Neural cell (in vitro differentiated cells): Measurements from ENCODE around the gene ABCA12. TPM values are rescaled to one million over a fixed set of nuclear protein-coding genes. Genes with fewer than 3 reads are reported as not detected.

Source experiments
- H2AFZ ChIP-seq: fragments of 200-600, 300-800 bp; sonication (generic), shearing (Covaris generic); 2 replicates; pipeline ENCODE4 v1.6.0; 2014; ENCODE audit warnings: low read depth, mild to moderate bottlenecking, antibody characterized with exemption, low read length, moderate library complexity
- H3F3A ChIP-seq: fragments of 200-600 bp; shearing (Covaris generic); 2 replicates; pipeline ENCODE4 v1.6.1; 2016; ENCODE audit warnings: mild to moderate bottlenecking, moderate library complexity, mixed read lengths, antibody characterized with exemption, low read length; ENCODE audit not compliant: insufficient read depth, poor library complexity, severe bottlenecking
- H3K27ac ChIP-seq: fragments of 200-600, 300-800 bp; sonication (generic), shearing (Covaris generic); 2 replicates; pipeline ENCODE4 v1.5.1; 2014; ENCODE audit warnings: mild to moderate bottlenecking, low read length, moderate library complexity
- H3K27me3 ChIP-seq: fragments of 300-800, 200-600 bp; sonication (generic), shearing (Covaris generic); 2 replicates; pipeline ENCODE4 v1.6.0; 2014; ENCODE audit warnings: mild to moderate bottlenecking, low read depth, low read length, moderate library complexity; ENCODE audit not compliant: insufficient read depth
- H3K36me3 ChIP-seq: fragments of 300-800, 200-600 bp; sonication (generic), shearing (Covaris generic); 2 replicates; pipeline ENCODE4 v1.5.1; 2014; ENCODE audit warnings: mild to moderate bottlenecking, antibody characterized with exemption, low read length, moderate library complexity; ENCODE audit not compliant: insufficient read depth
- H3K4me2 ChIP-seq: fragments of 300-800, 200-600 bp; sonication (generic), shearing (Covaris generic); 2 replicates; pipeline ENCODE4 v1.6.0; 2014; ENCODE audit warnings: mild to moderate bottlenecking, low read length
- H3K4me3 ChIP-seq: fragments of 300-800, 200-600 bp; sonication (generic), shearing (Covaris generic); 2 replicates; pipeline ENCODE4 v1.5.1; 2014; ENCODE audit warnings: mild to moderate bottlenecking, low read length, moderate library complexity
- H3K79me2 ChIP-seq: fragments of 200-600 bp; shearing (Covaris generic); replicated peaks from 2 replicates; pipeline ENCODE4 v1.6.0; 2014; ENCODE audit warnings: mild to moderate bottlenecking, low read length, moderate library complexity; ENCODE audit not compliant: insufficient read depth
- H3K9ac ChIP-seq: fragments of 300-800, 200-600 bp; sonication (generic), shearing (Covaris generic); 2 replicates; pipeline ENCODE4 v1.6.1; 2016; ENCODE audit warnings: mild to moderate bottlenecking, low read length, mixed read lengths
- H3K9me2 ChIP-seq: fragments of 200-600 bp; shearing (Covaris generic); 2 replicates; pipeline ENCODE4 v1.6.1; 2016; ENCODE audit warnings: mild to moderate bottlenecking, low read length, mixed read lengths; ENCODE audit not compliant: insufficient read depth
- H3K9me3 ChIP-seq: fragments of 200-600, 300-800 bp; sonication (generic), shearing (Covaris generic); 2 replicates; pipeline ENCODE4 v1.6.1; 2016; ENCODE audit warnings: mild to moderate bottlenecking, mixed run types, low read length, moderate library complexity, mixed read lengths
- H4K20me1 ChIP-seq: fragments of 200-600 bp; shearing (Covaris generic); 2 replicates; pipeline ENCODE4 v1.6.1; 2016; ENCODE audit warnings: mild to moderate bottlenecking, mixed run types; ENCODE audit not compliant: insufficient read depth
- EP300 ChIP-seq: fragments of 450-650 bp; conservative IDR thresholded peaks from 2 replicates; pipeline ENCODE4 v1.6.1; 2014; ENCODE audit warnings: antibody characterized with exemption, mild to moderate bottlenecking, moderate library complexity; ENCODE audit not compliant: poor library complexity, severe bottlenecking
- EZH2 ChIP-seq: fragments of 200-600, 300-800 bp; shearing (Covaris generic), sonication (generic); IDR thresholded peaks from 2 replicates; pipeline ENCODE4 v1.6.1; 2014; ENCODE audit warnings: antibody characterized with exemption, low read length, borderline replicate concordance, mild to moderate bottlenecking; ENCODE audit not compliant: insufficient read depth, poor library complexity, severe bottlenecking
- MXI1 ChIP-seq: fragments of 450-650 bp; conservative IDR thresholded peaks from 2 replicates; pipeline ENCODE4 v1.6.1; 2014; ENCODE audit warnings: antibody characterized with exemption, mild to moderate bottlenecking; ENCODE audit not compliant: poor library complexity, severe bottlenecking
- POLR2AphosphoS5 ChIP-seq: IDR thresholded peaks from 2 replicates; pipeline ENCODE4 v1.6.1; 2012
- RAD21 ChIP-seq: fragments of 450-650 bp; conservative IDR thresholded peaks from 2 replicates; pipeline ENCODE4 v1.6.1; 2014; ENCODE audit warnings: antibody characterized with exemption, mild to moderate bottlenecking, moderate library complexity
- SMC3 ChIP-seq: fragments of 450-650 bp; conservative IDR thresholded peaks from 2 replicates; pipeline ENCODE4 v1.6.1; 2014; ENCODE audit warnings: antibody characterized with exemption, mild to moderate bottlenecking, moderate library complexity; ENCODE audit not compliant: poor library complexity
- TAF1 ChIP-seq: IDR thresholded peaks from 2 replicates; pipeline ENCODE4 v1.6.1; 2012; ENCODE audit warnings: low read depth
- polyA plus RNA-seq: library from polyadenylated mRNA; depleted of rRNA; stranded (reverse); fragments of >200 nt; gene quantifications from 2 replicates; pipeline ENCODE4 v1.2.3, GENCODE V29; 2014
- TF ChIP-seq, protein P1 (sequence below): IDR thresholded peaks from 2 replicates; pipeline ENCODE4 v1.6.1; 2012; ENCODE audit warnings: borderline replicate concordance
- TF ChIP-seq, protein P2 (sequence below): fragments of 450-650 bp; IDR thresholded peaks from 2 replicates; pipeline ENCODE4 v1.5.1; 2014; ENCODE audit warnings: antibody characterized with exemption, mild to moderate bottlenecking, moderate library complexity; ENCODE audit not compliant: poor library complexity, severe bottlenecking

ABCA12 gene
- polyA plus RNA-seq, 1 donor from 2014 or later, result not detected

DNA sequence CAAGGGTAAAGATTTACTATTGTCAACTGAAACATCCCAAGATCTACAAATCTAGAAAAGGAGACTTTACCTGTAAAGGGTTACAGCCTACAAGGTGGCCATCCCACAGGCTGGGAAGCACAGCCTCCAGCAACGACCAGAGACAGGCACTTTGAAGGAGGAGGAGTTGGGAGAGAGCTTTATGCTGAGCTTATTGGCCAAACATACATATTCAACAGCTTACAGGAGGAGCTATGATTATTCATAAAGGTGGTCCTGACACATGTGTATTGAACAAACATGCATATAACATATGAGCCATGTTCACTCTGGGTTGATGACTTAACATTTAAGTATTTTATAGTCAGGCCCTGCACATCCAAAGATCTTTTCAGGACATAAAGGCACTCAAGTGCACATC is 11.1 kb upstream of the ABCA12 start:
- Histone ChIP-seq H4K20me1 (no peaks in the 10 kb centered on the region), H3K9me2 (no peaks in the 10 kb centered on the region), H3K4me3 (no peak overlapping the region), H3K79me2 (no peaks in the 10 kb centered on the region), H3K27ac (no peak overlapping the region), H2AFZ (no peak overlapping the region), H3F3A (no peaks in the 10 kb centered on the region), H3K9ac (no peak overlapping the region), H3K9me3 (no peaks in the 10 kb centered on the region), H3K27me3 (no peaks in the 10 kb centered on the region), H3K36me3 (no peaks in the 10 kb centered on the region), H3K4me2 (no peak overlapping the region)
- TF ChIP-seq, protein P1, sequence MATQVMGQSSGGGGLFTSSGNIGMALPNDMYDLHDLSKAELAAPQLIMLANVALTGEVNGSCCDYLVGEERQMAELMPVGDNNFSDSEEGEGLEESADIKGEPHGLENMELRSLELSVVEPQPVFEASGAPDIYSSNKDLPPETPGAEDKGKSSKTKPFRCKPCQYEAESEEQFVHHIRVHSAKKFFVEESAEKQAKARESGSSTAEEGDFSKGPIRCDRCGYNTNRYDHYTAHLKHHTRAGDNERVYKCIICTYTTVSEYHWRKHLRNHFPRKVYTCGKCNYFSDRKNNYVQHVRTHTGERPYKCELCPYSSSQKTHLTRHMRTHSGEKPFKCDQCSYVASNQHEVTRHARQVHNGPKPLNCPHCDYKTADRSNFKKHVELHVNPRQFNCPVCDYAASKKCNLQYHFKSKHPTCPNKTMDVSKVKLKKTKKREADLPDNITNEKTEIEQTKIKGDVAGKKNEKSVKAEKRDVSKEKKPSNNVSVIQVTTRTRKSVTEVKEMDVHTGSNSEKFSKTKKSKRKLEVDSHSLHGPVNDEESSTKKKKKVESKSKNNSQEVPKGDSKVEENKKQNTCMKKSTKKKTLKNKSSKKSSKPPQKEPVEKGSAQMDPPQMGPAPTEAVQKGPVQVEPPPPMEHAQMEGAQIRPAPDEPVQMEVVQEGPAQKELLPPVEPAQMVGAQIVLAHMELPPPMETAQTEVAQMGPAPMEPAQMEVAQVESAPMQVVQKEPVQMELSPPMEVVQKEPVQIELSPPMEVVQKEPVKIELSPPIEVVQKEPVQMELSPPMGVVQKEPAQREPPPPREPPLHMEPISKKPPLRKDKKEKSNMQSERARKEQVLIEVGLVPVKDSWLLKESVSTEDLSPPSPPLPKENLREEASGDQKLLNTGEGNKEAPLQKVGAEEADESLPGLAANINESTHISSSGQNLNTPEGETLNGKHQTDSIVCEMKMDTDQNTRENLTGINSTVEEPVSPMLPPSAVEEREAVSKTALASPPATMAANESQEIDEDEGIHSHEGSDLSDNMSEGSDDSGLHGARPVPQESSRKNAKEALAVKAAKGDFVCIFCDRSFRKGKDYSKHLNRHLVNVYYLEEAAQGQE, result no peak
- TF ChIP-seq SMC3 (no peak), EZH2 (no peak), EP300 (no peak), POLR2AphosphoS5 (no peak), MXI1 (no peak), RAD21 (no peak), TAF1 (no peak)
- TF ChIP-seq, protein P2, sequence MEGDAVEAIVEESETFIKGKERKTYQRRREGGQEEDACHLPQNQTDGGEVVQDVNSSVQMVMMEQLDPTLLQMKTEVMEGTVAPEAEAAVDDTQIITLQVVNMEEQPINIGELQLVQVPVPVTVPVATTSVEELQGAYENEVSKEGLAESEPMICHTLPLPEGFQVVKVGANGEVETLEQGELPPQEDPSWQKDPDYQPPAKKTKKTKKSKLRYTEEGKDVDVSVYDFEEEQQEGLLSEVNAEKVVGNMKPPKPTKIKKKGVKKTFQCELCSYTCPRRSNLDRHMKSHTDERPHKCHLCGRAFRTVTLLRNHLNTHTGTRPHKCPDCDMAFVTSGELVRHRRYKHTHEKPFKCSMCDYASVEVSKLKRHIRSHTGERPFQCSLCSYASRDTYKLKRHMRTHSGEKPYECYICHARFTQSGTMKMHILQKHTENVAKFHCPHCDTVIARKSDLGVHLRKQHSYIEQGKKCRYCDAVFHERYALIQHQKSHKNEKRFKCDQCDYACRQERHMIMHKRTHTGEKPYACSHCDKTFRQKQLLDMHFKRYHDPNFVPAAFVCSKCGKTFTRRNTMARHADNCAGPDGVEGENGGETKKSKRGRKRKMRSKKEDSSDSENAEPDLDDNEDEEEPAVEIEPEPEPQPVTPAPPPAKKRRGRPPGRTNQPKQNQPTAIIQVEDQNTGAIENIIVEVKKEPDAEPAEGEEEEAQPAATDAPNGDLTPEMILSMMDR, result no peak

DNA sequence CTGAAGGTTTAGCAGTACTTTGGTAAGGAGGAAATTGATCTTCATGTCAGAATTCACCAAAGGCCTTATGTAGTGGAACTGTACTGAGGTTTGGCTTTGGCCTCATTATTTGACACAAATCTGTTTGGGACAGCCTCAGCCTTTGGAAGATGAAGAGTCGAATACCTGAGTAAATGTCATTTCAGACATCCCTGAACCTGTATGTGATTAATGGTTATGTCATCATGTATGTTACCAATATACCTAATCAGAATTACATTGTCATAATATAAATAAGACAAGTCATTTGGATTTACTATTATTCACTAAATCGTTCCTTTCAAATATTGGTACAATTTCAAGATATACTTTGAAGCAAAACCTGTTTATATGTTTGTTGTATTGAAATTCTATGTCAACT is 10.6 kb upstream of the ABCA12 start:
- no peak overlapping the region for H2AFZ ChIP-seq
- no peaks in the 10 kb centered on the region for H3K9me2 ChIP-seq
- no peak overlapping the region for H3K27ac ChIP-seq
- H3K9me3 ChIP-seq, result no peaks in the 10 kb centered on the region
- H3K4me2 ChIP-seq, result no peak overlapping the region
- no peak overlapping the region for H3K9ac ChIP-seq
- no peaks in the 10 kb centered on the region for H3K36me3 ChIP-seq
- no peaks in the 10 kb centered on the region for H3F3A ChIP-seq
- no peaks in the 10 kb centered on the region for H4K20me1 ChIP-seq
- no peak overlapping the region for H3K4me3 ChIP-seq
- no peaks in the 10 kb centered on the region for H3K27me3 ChIP-seq
- no peak for TF ChIP-seq TAF1
- no peak for TF ChIP-seq SMC3
- TF ChIP-seq, protein P2, result no peak
- no peak for TF ChIP-seq POLR2AphosphoS5
- no peak for TF ChIP-seq RAD21
- TF ChIP-seq MXI1, result no peak
- TF ChIP-seq EP300, result no peak
- TF ChIP-seq, protein P1, result no peak
- TF ChIP-seq EZH2, result no peak
- H3K79me2 ChIP-seq, result no peaks in the 10 kb centered on the region
